Right lobe of liver (tissue), 6 donors: ENCODE measurements around the gene B3GNT7. TPM values are rescaled to one million over a fixed set of nuclear protein-coding genes. Genes with fewer than 3 reads are reported as not detected.

Experiments used
- ATAC-seq, 4 donors: fragments of 200-7000 bp; cut with Tn5 transposase; one replicate each; pipeline ENCODE4 v1.9.1; 2020; ENCODE audit warnings: mild to moderate bottlenecking in 4 of 4, moderate library complexity in 4 of 4
- DNase-seq, 3 donors: peaks; one replicate each; pipeline ENCODE4 v3.0.0-alpha.2; 2020
- H3K27ac ChIP-seq, 3 donors: fragments of 200-600 bp; one replicate each; pipeline ENCODE4 v1.8.0; 2022
- H3K27me3 ChIP-seq, 2 donors: fragments of 200-600 bp; one replicate each; pipeline ENCODE4 v1.8.0; 2022
- H3K36me3 ChIP-seq, 4 donors: fragments of 200-600 bp; sonication (generic) in 1 of 4; one replicate each; pipeline versions ENCODE4 v1.5.1 to v1.8.0; 2017 to 2022; ENCODE audit warnings: control low read depth in 1 of 4
- H3K4me1 ChIP-seq, 4 donors: fragments of 200-600 bp; sonication (generic) in 1 of 4; one replicate each; pipeline versions ENCODE4 v1.5.1 to v1.8.0; 2017 to 2022; ENCODE audit warnings: control low read depth in 1 of 4
- H3K4me3 ChIP-seq, 3 donors: fragments of 200-600 bp; one replicate each; pipeline ENCODE4 v1.8.0; 2022
- H3K9me3 ChIP-seq, 4 donors: fragments of 200-600 bp; sonication (generic) in 1 of 4; one replicate each; pipeline versions ENCODE4 v1.5.1 to v1.8.0; 2017 to 2022; ENCODE audit warnings: control low read depth in 1 of 4
- CTCF ChIP-seq, 4 donors: fragments of 200-600 bp in 3 of 4; fragments of 450-650 bp in 1 of 4; IDR thresholded peaks; one replicate each; pipeline versions ENCODE4 v1.5.1 to v1.8.0; 2016 to 2022; ENCODE audit warnings: antibody characterized with exemption in 4 of 4, mild to moderate bottlenecking in 2 of 4
- POLR2A ChIP-seq: fragments of 450-650 bp; IDR thresholded peaks from one replicate; pipeline ENCODE4 v1.6.1; 2017; ENCODE audit warnings: antibody characterized with exemption, mild to moderate bottlenecking
- WGBS: methylation state at CpG from one replicate; pipeline ENCODE4 v1.1.6; 2018; ENCODE audit warnings: low coverage, low lambda C conversion rate; ENCODE audit not compliant: insufficient coverage; ENCODE audit errors: missing lambda C conversion rate; 5-methylcytosine and 5-hydroxymethylcytosine counted together
- intact Hi-C, 2 donors: fragments of 100-400 bp; cut with DNase I; formaldehyde crosslinking; loops; one replicate each; pipeline versions ENCODE4 v1.11.2 to v1.14.1; 2022
- microRNA-seq, 2 donors: library from miRNA; unstranded; fragments of <30 nt; microRNA quantifications; one replicate each; pipeline ENCODE4, GENCODE V29; 2019 to 2020
- small RNA-seq, 2 experiments: library from RNA; depleted of rRNA; stranded (forward); fragments of <200 nt; gene quantifications; one replicate each; pipeline ENCODE3, GENCODE V24; 2016
- total RNA-seq, 6 experiments: library from RNA; depleted of rRNA in 2 of 6; stranded (reverse); fragments of >200 nt in 2 of 6; fragmentation: NEBNext Ultra II Directional in 3 of 6; extraction: Animal tissue kit (Norgen Biotek cat#: 25700) in 3 of 6; gene quantifications; one replicate each; pipeline versions ENCODE4 v1.1.0 to v1.2.4, GENCODE V29; 2016 to 2023
- donor health status: DM: no; HTN: yes; CAD: no.
- donor health status: DM: no; HTN: no; CAD: no.
- donor health status: DM: no; HTN: no; CAD: no.
- donor health status: DM: no; HTN: yes; CAD: no.
- donor health status: DM: no; HTN: yes; CAD: no.

The B3GNT7 gene
- total RNA-seq, 6 experiments from 2014 or later: 0.73 to 5.3 (median 0.96) TPM

- H3K4me1 ChIP-seq: no peaks in the 10 kb centered on the region
- H3K27ac ChIP-seq: no peak overlapping the region
- H3K4me3 ChIP-seq: no peak overlapping the region
- no peaks in the 10 kb centered on the region for H3K9me3 ChIP-seq
- WGBS: 84% methylated on average over 8 of the region's 8 CpGs
- no peak for DNase-seq
- ATAC-seq: no peak
- no peaks in the 10 kb centered on the region for H3K27me3 ChIP-seq
- intact Hi-C loops: no loop called here
- TF ChIP-seq CTCF (IDR thresholded peaks at IDR 0.05) (no peak), POLR2A (no peak)
- H3K36me3 ChIP-seq: no peaks in the 10 kb centered on the region
Observed at GRCh38 chr2:231433990-231434389, 38.5 kb downstream of the B3GNT7 start.

- no peak overlapping the region for H3K4me3 ChIP-seq
- no peaks in the 10 kb centered on the region for H3K9me3 ChIP-seq
- intact Hi-C loops: no loop called here
- TF ChIP-seq CTCF (IDR thresholded peaks at IDR 0.05) (no peak), POLR2A (no peak)
- 90% methylated on average over 8 of the region's 13 CpGs for WGBS
- no peak for ATAC-seq
- no peaks in the 10 kb centered on the region for H3K4me1 ChIP-seq
- DNase-seq: no peak
- H3K36me3 ChIP-seq: no peaks in the 10 kb centered on the region
- H3K27me3 ChIP-seq: no peaks in the 10 kb centered on the region
- no peak overlapping the region for H3K27ac ChIP-seq
Observed at GRCh38 chr2:231436957-231437356, 41.4 kb downstream of the B3GNT7 start.

- 89% methylated on average over 4 of the region's 4 CpGs for WGBS
- Histone ChIP-seq H3K4me3 (no peak overlapping the region), H3K27me3 (no peaks in the 10 kb centered on the region), H3K36me3 (peaks cover 7 to 16% (median 8%) of the 10 kb centered on the region in 4 donors), H3K4me1 (no peaks in the 10 kb centered on the region), H3K9me3 (no peaks in the 10 kb centered on the region), H3K27ac (no peak overlapping the region)
- DNase-seq: no peak
- no peak for TF ChIP-seq CTCF (IDR thresholded peaks at IDR 0.05)
- TF ChIP-seq POLR2A: no peak
- no peak for ATAC-seq
- intact Hi-C loops: loop anchor here in 1 of 2 donors (10.0 kb wide), 2 partner anchors 225 to 355 kb away; no protein-coding TSS in a partner anchor
Observed at GRCh38 chr2:231449503-231450054, 54.1 kb downstream of the B3GNT7 start.

- intact Hi-C loops: loop anchor here in 1 of 2 donors (10.0 kb wide), 2 partner anchors 226 to 356 kb away; no protein-coding TSS in a partner anchor
- TF ChIP-seq POLR2A: no peak
- no peak for TF ChIP-seq CTCF (IDR thresholded peaks at IDR 0.05)
Observed at GRCh38 chr2:231450548-231450989, 55.1 kb downstream of the B3GNT7 start.

More at GRCh38 chr2:231450548-231450989, 55.1 kb downstream of the B3GNT7 start:
- no peak overlapping the region for H3K27ac ChIP-seq
- DNase-seq (no peak), ATAC-seq (no peak)
- no peaks in the 10 kb centered on the region for H3K4me1 ChIP-seq
- H3K27me3 ChIP-seq: no peaks in the 10 kb centered on the region
- no peaks in the 10 kb centered on the region for H3K9me3 ChIP-seq
- H3K36me3 ChIP-seq: peaks cover 7 to 26% (median 17%) of the 10 kb centered on the region in 4 donors
- H3K4me3 ChIP-seq: no peak overlapping the region
- WGBS: 77% methylated on average over 2 of the region's 4 CpGs

Small RNA genes lying within 50 kb of the gene (microRNA-seq; reads per million reads assigned to microRNA genes)
- gene MIR4777: 0 to 0.58 reads per million in 2 donors

Small RNA genes lying within 50 kb of the gene (small RNA-seq; reads per million reads assigned to genes)
- gene MIR4777: 0 reads per million in 2 experiments

Other genes starting within 250 kb of the B3GNT7 start
- 1 to 10 TPM; 1.5 to 7.7 (median 2.4) TPM for gene ARMC9, start 197.1 kb upstream of the B3GNT7 start, total RNA-seq
- 100 to 1,000 TPM in 5 of 6 experiments, 10 to 100 TPM in 1; 78.8 to 203 (median 146) TPM for gene NCL, start 68.8 kb downstream of the B3GNT7 start, total RNA-seq
- under 1 TPM; 0.11 to 0.66 (median 0.36) TPM for gene NMUR1, start 134.7 kb downstream of the B3GNT7 start, total RNA-seq
- not detected for gene TEX44, start 197.2 kb downstream of the B3GNT7 start, total RNA-seq